HG02852 (cell line): Measurements from ENCODE around the gene ADAMTS15.

ENCODE experiments used
- ATAC-seq: cut with Tn5 transposase; IDR thresholded peaks from one replicate; pipeline ENCODE4 v1.9.1; 2021; ENCODE audit warnings: mild to moderate bottlenecking, moderate library complexity; ENCODE audit not compliant: unreplicated experiment

ADAMTS15 gene

GRCh38 chr11:130476922-130477491 lies 28.6 kb downstream of the ADAMTS15 start:
- ATAC-seq = no peak

GRCh38 chr11:130477586-130478203 lies 29.2 kb downstream of the ADAMTS15 start:
- ATAC-seq = no peak

GRCh38 chr11:130478204-130478701 lies 29.8 kb downstream of the ADAMTS15 start:
- ATAC-seq = no peak

- no peak for ATAC-seq
These were observed 30.4 kb downstream of the ADAMTS15 start for GRCh38 chr11:130478881-130479280.

- ATAC-seq = no peak
These were observed 31.7 kb downstream of the ADAMTS15 start for GRCh38 chr11:130480186-130480585.

- ATAC-seq = no peak
These were observed 32.3 kb downstream of the ADAMTS15 start for GRCh38 chr11:130480711-130481140.

- ATAC-seq = no peak
These were observed 34.7 kb downstream of the ADAMTS15 start for GRCh38 chr11:130483124-130483523.

- no peak for ATAC-seq
These were observed 37.5 kb downstream of the ADAMTS15 start for GRCh38 chr11:130485983-130486382.

- ATAC-seq = no peak
These were observed 38.0 kb downstream of the ADAMTS15 start for GRCh38 chr11:130486391-130486836.

GRCh38 chr11:130486987-130487923 lies 38.8 kb downstream of the ADAMTS15 start:
- ATAC-seq = no peak

- ATAC-seq = no peak
These were observed 39.7 kb downstream of the ADAMTS15 start for GRCh38 chr11:130487924-130488815.

GRCh38 chr11:130488848-130489584 lies 40.6 kb downstream of the ADAMTS15 start:
- ATAC-seq = no peak

GRCh38 chr11:130489716-130490115 lies 41.3 kb downstream of the ADAMTS15 start:
- ATAC-seq = no peak

GRCh38 chr11:130490682-130491449 lies 42.4 kb downstream of the ADAMTS15 start:
- no peak for ATAC-seq

- no peak for ATAC-seq
These were observed 49.7 kb downstream of the ADAMTS15 start for GRCh38 chr11:130498181-130498580.

- no peak for ATAC-seq
These were observed 51.4 kb downstream of the ADAMTS15 start for GRCh38 chr11:130499828-130500227.

GRCh38 chr11:130504317-130504716 lies 55.9 kb downstream of the ADAMTS15 start:
- ATAC-seq = no peak

GRCh38 chr11:130508913-130509312 lies 60.5 kb downstream of the ADAMTS15 start:
- ATAC-seq = no peak

- no peak for ATAC-seq
These were observed 61.5 kb downstream of the ADAMTS15 start for GRCh38 chr11:130509942-130510341.
